Activated CD4-positive, CD25-positive, alpha-beta regulatory T cell treated with anti-CD3 and anti-CD28 coated beads, Interleukin-2, amount 50 U/mL, for 16 hours (primary cell): ENCODE results near the gene ZNF451.

Source experiments
- DNase-seq: peaks from one replicate; pipeline ENCODE4 v3.0.0-alpha.2; 2020; ENCODE audit warnings: low read depth, low spot score

The ZNF451 gene

GRCh38 chr6:57159127-57159526, 69.1 kb downstream of the ZNF451 start:
- no peak for DNase-seq

- DNase-seq, result no peak
These were observed 72.0 kb downstream of the ZNF451 start for GRCh38 chr6:57162028-57162427.

- no peak for DNase-seq
These were observed 72.5 kb downstream of the ZNF451 start for GRCh38 chr6:57162516-57162915.

GRCh38 chr6:57163956-57164355, 74.0 kb downstream of the ZNF451 start:
- DNase-seq, result no peak

GRCh38 chr6:57165080-57165479, 75.1 kb downstream of the ZNF451 start:
- DNase-seq, result no peak

GRCh38 chr6:57172136-57173055, 82.4 kb downstream of the ZNF451 start, which contains the start of gene BAG2:
BAG2 (plus strand) TSS chr6:57172326; CDS start chr6:57172698, 372 bp downstream.
- peak; percentile 72 for DNase-seq

GRCh38 chr6:57173056-57173885, 83.3 kb downstream of the ZNF451 start:
- DNase-seq, result no peak

GRCh38 chr6:57173886-57174510, 84.0 kb downstream of the ZNF451 start:
- no peak for DNase-seq

GRCh38 chr6:57174511-57174907, 84.5 kb downstream of the ZNF451 start:
- DNase-seq, result no peak

- no peak for DNase-seq
These were observed 87.7 kb downstream of the ZNF451 start for GRCh38 chr6:57177545-57178265.

- no peak for DNase-seq
These were observed 90.6 kb downstream of the ZNF451 start for GRCh38 chr6:57180596-57180995.

GRCh38 chr6:57182017-57182432, 92.0 kb downstream of the ZNF451 start:
- DNase-seq, result no peak

GRCh38 chr6:57183336-57183735, 93.3 kb downstream of the ZNF451 start:
- DNase-seq, result no peak

- DNase-seq, result no peak
These were observed 100.2 kb downstream of the ZNF451 start for GRCh38 chr6:57190140-57190539.

GRCh38 chr6:57193177-57193576, 103.2 kb downstream of the ZNF451 start:
- no peak for DNase-seq

GRCh38 chr6:57195457-57195856, 105.5 kb downstream of the ZNF451 start:
- DNase-seq, result no peak

GRCh38 chr6:57198926-57199636, 109.1 kb downstream of the ZNF451 start:
- no peak for DNase-seq

GRCh38 chr6:57201718-57202117, 111.7 kb downstream of the ZNF451 start:
- no peak for DNase-seq

- DNase-seq, result no peak
These were observed 115.8 kb downstream of the ZNF451 start for GRCh38 chr6:57205550-57206328.

GRCh38 chr6:57207141-57207540, 117.2 kb downstream of the ZNF451 start:
- DNase-seq, result no peak
